Gastrocnemius medialis (tissue), 4 donors: Measurements from ENCODE around the gene LDLRAD3. TPM values are rescaled to one million over a fixed set of nuclear protein-coding genes. Genes with fewer than 3 reads are reported as not detected.
"Not testable (repeated sequence)": the region's sequence is repeated elsewhere in the genome, so short reads cannot be mapped to it uniquely, and the experiment has no call there.

Source experiments
- ATAC-seq, 2 donors: fragments of 150-250 bp; one replicate each; pipeline ENCODE4 v1.9.1; 2016
- DNase-seq, 2 donors: peaks; one replicate each; pipeline ENCODE4 v3.0.0-alpha.2; 2019
- H3K27ac ChIP-seq, 4 donors: fragments of 200-600 bp; sonication (generic); 1 replicate in 1 of 4; 2 replicates in 3 of 4; pipeline ENCODE4 v1.5.1; 2016 to 2018; ENCODE audit warnings: mild to moderate bottlenecking in 2 of 4, moderate library complexity in 1 of 4
- H3K27me3 ChIP-seq, 3 donors: fragments of 200-600 bp; sonication (generic) in 2 of 3; 1 replicate in 1 of 3; 2 replicates in 2 of 3; pipeline versions ENCODE4 v1.5.1 to v1.6.0; 2016 to 2019; ENCODE audit warnings: mild to moderate bottlenecking in 1 of 3, moderate library complexity in 1 of 3
- H3K36me3 ChIP-seq, 2 donors: fragments of 200-600 bp; sonication (generic) in 1 of 2; one replicate each; pipeline ENCODE4 v1.5.1; 2017 to 2018
- H3K4me1 ChIP-seq, 2 donors: fragments of 200-600 bp; sonication (generic) in 1 of 2; one replicate each; pipeline ENCODE4 v1.5.1; 2016 to 2017; ENCODE audit warnings: mild to moderate bottlenecking in 2 of 2
- H3K4me3 ChIP-seq, 4 donors: fragments of 200-600 bp; sonication (generic) in 3 of 4; 1 replicate in 1 of 4; 2 replicates in 3 of 4; pipeline ENCODE4 v1.5.1; 2016 to 2019; ENCODE audit warnings: mild to moderate bottlenecking in 2 of 4
- H3K9me3 ChIP-seq, 3 donors: fragments of 200-600 bp; sonication (generic) in 2 of 3; 1 replicate in 1 of 3; 2 replicates in 2 of 3; pipeline ENCODE4 v1.5.1; 2016 to 2019
- CTCF ChIP-seq, 5 experiments: fragments of 450-650 bp in 3 of 5; fragments of 200-600 bp in 2 of 5; sonication (generic) in 2 of 5; IDR thresholded peaks in 4 of 5; conservative IDR thresholded peaks in 1 of 5; 1 replicate in 4 of 5; 2 replicates in 1 of 5; pipeline ENCODE4 v1.5.1; 2016 to 2019; ENCODE audit warnings: antibody characterized with exemption in 5 of 5, mild to moderate bottlenecking in 3 of 5, moderate library complexity in 3 of 5
- POLR2A ChIP-seq, 2 donors: fragments of 450-650 bp; IDR thresholded peaks; one replicate each; pipeline ENCODE4 v1.6.1; 2017; ENCODE audit warnings: antibody characterized with exemption in 2 of 2, mild to moderate bottlenecking in 2 of 2, moderate library complexity in 2 of 2
- in situ Hi-C, 4 donors: fragments of 200-750 bp; cut with MboI; loops; one replicate each; pipeline versions ENCODE4 v1.15.0 to v1.8.0; 2017; ENCODE audit warnings: low sequenced_read_pairs in 4 of 4
- intact Hi-C: fragments of 100-400 bp; cut with DNase I; formaldehyde crosslinking; loops from one replicate; pipeline ENCODE4 v1.15.1; 2023; ENCODE audit warnings: low total_unique reads
- total RNA-seq, 4 donors: library from RNA; depleted of rRNA; stranded (reverse); fragments of >200 nt; gene quantifications; one replicate each; pipeline versions ENCODE4 v1.1.0 to v1.2.3, GENCODE V29; 2016

Gene LDLRAD3
- total RNA-seq, 4 donors from 2014 or later = 6.1 to 12.8 (median 11.8) TPM

DNA sequence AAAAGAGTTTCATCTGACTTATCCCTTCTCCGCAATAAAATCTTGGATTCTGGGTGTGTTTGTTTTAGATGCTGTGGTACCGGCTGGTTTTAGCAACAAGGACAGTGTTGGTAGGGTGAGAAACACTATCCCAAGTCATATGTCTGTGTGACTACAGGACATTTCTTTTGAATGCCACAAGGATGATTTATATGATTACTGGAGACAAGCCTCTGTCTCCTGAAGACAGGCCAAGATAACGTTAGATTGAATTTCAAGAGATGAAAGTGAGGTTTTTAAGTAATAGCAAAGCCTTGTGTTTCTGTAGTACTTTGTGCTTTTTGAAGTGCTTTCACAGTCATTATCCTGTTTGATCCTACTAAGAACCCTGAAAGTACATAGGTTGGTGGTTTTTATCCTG lies 243.8 kb downstream of the LDLRAD3 start:
- ATAC-seq = peak; percentile 83 to 85
- H3K36me3 ChIP-seq = no peaks in the 10 kb centered on the region
- in situ Hi-C loops = loop anchor here in 1 of 4 donors (10.0 kb wide), 1 partner anchor 113 kb away; no protein-coding TSS in a partner anchor
- peaks cover 23 to 24% of the 10 kb centered on the region in 2 donors for H3K4me1 ChIP-seq
- TF ChIP-seq POLR2A (IDR thresholded peaks at IDR 0.05) (no peak), CTCF (IDR thresholded peaks at IDR 0.05 in 4 of 5, conservative IDR thresholded peaks at IDR 0.05 in 1 of 5) (no peak)
- no peaks in the 10 kb centered on the region for H3K27me3 ChIP-seq
- peak in 1 of 2 donors; percentile 36 for DNase-seq
- peak overlapping the region in 1 of 4 donors; percentile 39 for H3K4me3 ChIP-seq
- intact Hi-C loops = loop anchor here (2.0 to 5.0 kb wide), 2 partner anchors 115 to 365 kb away; no protein-coding TSS in a partner anchor
- H3K27ac ChIP-seq = peak overlapping the region; percentile 68 to 84 (median 76)
- no peaks in the 10 kb centered on the region for H3K9me3 ChIP-seq

- not testable (repeated sequence) for H3K36me3 ChIP-seq, H3K27ac ChIP-seq, H3K27me3 ChIP-seq, H3K4me3 ChIP-seq, H3K9me3 ChIP-seq, ATAC-seq, DNase-seq
- intact Hi-C loops (loop anchor here (5.0 kb wide), 1 partner anchor 367 kb away; no protein-coding TSS in a partner anchor), in situ Hi-C loops (loop anchor here in 1 of 4 donors (10.0 kb wide), 1 partner anchor 115 kb away; no protein-coding TSS in a partner anchor)
- peaks cover 23 to 24% of the 10 kb centered on the region in 2 donors for H3K4me1 ChIP-seq
Observed at GRCh38 chr11:36189735-36190134, 245.9 kb downstream of the LDLRAD3 start.

GRCh38 chr11:36191941-36192340 lies 248.1 kb downstream of the LDLRAD3 start:
- H3K27me3 ChIP-seq = no peaks in the 10 kb centered on the region
- H3K4me1 ChIP-seq = peaks cover 21 to 26% of the 10 kb centered on the region in 2 donors
- no peaks in the 10 kb centered on the region for H3K36me3 ChIP-seq
- TF ChIP-seq CTCF (IDR thresholded peaks at IDR 0.05 in 4 of 5, conservative IDR thresholded peaks at IDR 0.05 in 1 of 5) (no peak), POLR2A (IDR thresholded peaks at IDR 0.05) (no peak)
- H3K27ac ChIP-seq = no peak overlapping the region
- in situ Hi-C loops = no loop called here
- no peak overlapping the region for H3K4me3 ChIP-seq
- H3K9me3 ChIP-seq = no peaks in the 10 kb centered on the region
- ATAC-seq (no peak), DNase-seq (no peak)
- intact Hi-C loops = no loop called here

DNA sequence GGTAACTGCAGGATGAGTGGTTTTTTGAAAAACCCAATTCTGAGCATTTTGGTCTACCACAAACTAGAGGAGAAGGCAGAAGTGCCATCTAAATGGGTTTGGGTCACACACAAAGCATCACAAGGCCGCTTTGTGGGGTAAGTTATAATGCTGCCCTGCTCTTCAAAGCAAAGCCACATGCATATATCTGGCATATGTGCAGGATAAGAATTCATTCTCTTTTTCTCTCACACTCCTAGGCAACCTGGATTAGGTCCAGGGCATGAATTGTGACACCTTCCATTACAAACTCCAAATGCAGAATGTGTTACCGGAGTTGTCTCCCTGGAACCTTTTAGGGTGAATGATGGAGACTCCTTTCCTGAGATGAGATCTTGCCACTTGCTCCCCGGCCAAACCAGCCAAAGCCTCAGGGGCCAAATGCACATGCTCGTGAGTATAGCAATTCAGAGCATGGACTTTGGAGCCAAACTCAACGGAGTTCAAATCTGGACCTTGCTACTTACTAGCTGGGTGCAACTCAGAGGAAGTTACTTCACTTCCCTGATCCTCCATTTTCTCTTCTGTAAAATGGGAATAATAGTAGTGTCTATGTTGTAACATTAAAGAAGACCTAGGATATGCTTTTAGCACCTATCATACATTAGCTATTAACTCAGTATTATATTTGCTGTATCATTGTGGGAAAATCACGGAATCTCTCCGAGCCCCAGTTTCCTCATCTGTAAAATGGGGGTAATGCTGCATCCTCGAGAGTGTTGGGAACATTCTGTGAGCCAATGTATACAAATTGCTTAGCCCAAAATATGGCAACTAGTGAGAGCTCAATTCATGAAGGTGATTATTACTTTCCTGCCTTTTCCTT lies 248.8 kb downstream of the LDLRAD3 start:
- H3K4me3 ChIP-seq = no peak overlapping the region
- TF ChIP-seq CTCF (IDR thresholded peaks at IDR 0.05 in 4 of 5, conservative IDR thresholded peaks at IDR 0.05 in 1 of 5) (no peak), POLR2A (IDR thresholded peaks at IDR 0.05) (no peak)
- no peak overlapping the region for H3K27ac ChIP-seq
- in situ Hi-C loops = no loop called here
- ATAC-seq (no peak), DNase-seq (no peak)
- intact Hi-C loops = no loop called here
- no peaks in the 10 kb centered on the region for H3K36me3 ChIP-seq
- H3K4me1 ChIP-seq = peaks cover 16 to 25% of the 10 kb centered on the region in 2 donors
- no peaks in the 10 kb centered on the region for H3K9me3 ChIP-seq
- H3K27me3 ChIP-seq = no peaks in the 10 kb centered on the region

DNA sequence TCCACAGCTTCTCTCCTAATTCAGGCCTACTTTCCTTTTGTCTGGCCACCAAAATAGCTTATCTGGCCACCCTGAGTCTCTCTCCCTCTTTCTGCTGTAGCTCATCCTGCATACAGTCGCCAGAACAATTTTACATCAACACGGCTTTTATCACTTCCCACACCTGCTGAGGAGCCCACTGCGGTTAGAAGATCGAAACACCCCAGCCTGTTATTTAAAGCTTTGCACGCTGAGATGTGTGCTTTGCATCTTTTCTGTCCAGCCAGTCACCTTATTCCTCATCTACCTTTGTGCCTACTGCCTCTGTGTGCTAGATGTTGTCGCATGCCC lies 249.4 kb downstream of the LDLRAD3 start:
- H3K4me1 ChIP-seq = peaks cover 12 to 20% of the 10 kb centered on the region in 2 donors
- DNase-seq (no peak), ATAC-seq (no peak)
- no peaks in the 10 kb centered on the region for H3K27me3 ChIP-seq
- intact Hi-C loops = no loop called here
- no peak for TF ChIP-seq POLR2A (IDR thresholded peaks at IDR 0.05)
- TF ChIP-seq CTCF (IDR thresholded peaks at IDR 0.05 in 4 of 5, conservative IDR thresholded peaks at IDR 0.05 in 1 of 5) = no peak
- no peak overlapping the region for H3K27ac ChIP-seq
- no peak overlapping the region for H3K4me3 ChIP-seq
- in situ Hi-C loops = no loop called here
- no peaks in the 10 kb centered on the region for H3K9me3 ChIP-seq
- H3K36me3 ChIP-seq = no peaks in the 10 kb centered on the region
